ENCODE measurements around the gene TMEM44.

TMEM44 gene

GRCh38 chr3:194598771-194599557 lies 34.3 kb downstream of the TMEM44 start:
- in situ Hi-C loops (cut with MboI; ENCODE audit: low pct_unique_long_range_greater_than_20kb, low sequenced_read_pairs, unreplicated experiment): no loop called here
- no peak for TF ChIP-seq CTCF (IDR thresholded peaks at IDR 0.05; ENCODE audit: extremely low read depth, insufficient read depth, missing control alignments)
- DNase-seq (ENCODE audit: low spot score): no peak

- in situ Hi-C loops (cut with MboI; ENCODE audit: low pct_unique_long_range_greater_than_20kb, low sequenced_read_pairs, unreplicated experiment): no loop called here
- no peak for TF ChIP-seq CTCF (IDR thresholded peaks at IDR 0.05; ENCODE audit: extremely low read depth, insufficient read depth, missing control alignments)
- DNase-seq (ENCODE audit: low spot score): no peak
These were observed 36.3 kb downstream of the TMEM44 start for GRCh38 chr3:194596906-194597305.

DNA sequence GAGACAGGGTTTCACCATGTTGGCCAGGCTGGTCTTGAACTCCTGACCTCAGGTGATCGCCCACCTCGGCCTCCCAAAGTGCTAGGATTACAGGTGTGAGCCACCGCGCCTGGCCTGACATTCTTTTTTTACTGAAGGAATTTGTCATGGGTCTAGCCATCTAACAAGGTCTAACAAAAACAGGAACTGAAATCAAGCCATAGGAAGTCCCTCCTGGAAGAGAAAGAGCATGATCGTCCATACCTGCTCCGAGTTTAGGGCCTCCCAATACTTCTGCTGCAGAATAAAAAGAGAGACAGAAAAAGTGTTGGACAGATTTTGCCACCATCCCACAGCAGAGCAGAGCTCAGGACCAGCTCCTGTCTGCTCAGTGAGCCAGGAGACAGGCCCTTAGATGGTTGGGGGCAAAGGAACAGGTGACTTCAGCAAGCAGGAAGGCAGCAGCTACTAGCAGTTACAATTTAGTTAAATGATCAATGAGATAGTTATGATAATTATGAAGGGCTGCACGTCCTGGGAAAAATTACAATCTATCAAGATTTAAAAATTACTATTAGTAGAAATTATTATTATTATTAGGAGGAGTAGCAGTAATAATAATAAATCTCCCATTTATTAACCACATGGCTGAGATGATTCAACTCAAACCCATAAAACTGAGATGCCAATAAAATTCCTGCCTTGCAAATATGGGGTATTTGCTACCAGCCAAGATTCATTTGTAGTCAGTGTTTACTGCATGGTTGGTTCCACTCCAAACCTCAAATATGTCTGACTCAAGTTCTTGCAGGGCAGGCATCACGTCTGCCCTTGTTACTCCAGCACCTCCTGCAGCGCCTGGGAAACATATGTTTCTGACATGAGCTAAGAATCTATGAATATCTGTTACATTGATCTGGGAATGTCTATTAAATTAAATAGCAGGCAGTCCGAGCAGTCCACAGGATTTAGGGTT lies 40.1 kb downstream of the TMEM44 start:
- no peak for DNase-seq (ENCODE audit: low spot score)
- TF ChIP-seq CTCF (IDR thresholded peaks at IDR 0.05; ENCODE audit: extremely low read depth, insufficient read depth, missing control alignments): no peak
- in situ Hi-C loops (cut with MboI; ENCODE audit: low pct_unique_long_range_greater_than_20kb, low sequenced_read_pairs, unreplicated experiment): no loop called here

GRCh38 chr3:194588741-194589140 lies 44.5 kb downstream of the TMEM44 start:
- no peak for DNase-seq (ENCODE audit: low spot score)
- in situ Hi-C loops (cut with MboI; ENCODE audit: low pct_unique_long_range_greater_than_20kb, low sequenced_read_pairs, unreplicated experiment): loop anchor here (10.0 kb wide), 2 partner anchors 104 to 254 kb away; partner anchors contain the start of gene ATP13A3
- no peak for TF ChIP-seq CTCF (IDR thresholded peaks at IDR 0.05; ENCODE audit: extremely low read depth, insufficient read depth, missing control alignments)

- no peak for TF ChIP-seq CTCF (IDR thresholded peaks at IDR 0.05; ENCODE audit: extremely low read depth, insufficient read depth, missing control alignments)
These were observed 45.0 kb downstream of the TMEM44 start for GRCh38 chr3:194588236-194588635.

GRCh38 chr3:194587438-194587931 lies 45.7 kb downstream of the TMEM44 start:
- in situ Hi-C loops (cut with MboI; ENCODE audit: low pct_unique_long_range_greater_than_20kb, low sequenced_read_pairs, unreplicated experiment): loop anchor here (10.0 kb wide), 2 partner anchors 103 to 253 kb away; partner anchors contain the start of gene ATP13A3
- DNase-seq (ENCODE audit: low spot score): no peak
- TF ChIP-seq CTCF (IDR thresholded peaks at IDR 0.05; ENCODE audit: extremely low read depth, insufficient read depth, missing control alignments): no peak

More at GRCh38 chr3:194588236-194588635, 45.0 kb downstream of the TMEM44 start:
- in situ Hi-C loops (cut with MboI; ENCODE audit: low pct_unique_long_range_greater_than_20kb, low sequenced_read_pairs, unreplicated experiment): loop anchor here (10.0 kb wide), 2 partner anchors 103 to 253 kb away; partner anchors contain the start of gene ATP13A3
- no peak for DNase-seq (ENCODE audit: low spot score)
